HepG2 (cell line): ENCODE data around the gene KRTAP10-4. TPM values are rescaled to one million over a fixed set of nuclear protein-coding genes. Genes with fewer than 3 reads are reported as not detected.

ENCODE experiments used
- ATAC-seq: fragments of 200-7000 bp; cut with Tn5 transposase; 3 replicates; pipeline ENCODE4 v1.9.1; 2020; ENCODE audit warnings: mild to moderate bottlenecking, moderate library complexity
- BruUV-seq: library from RNA; stranded (reverse); fragments of 400-500 nt; replicated peaks from 2 replicates; lab custom pipeline; 2021; lab: Mats Ljungman, UMichigan
- CTCF ChIA-PET: fragments of 300-600 bp; formaldehyde crosslinking; extraction: SDS; loops from one replicate; lab custom pipeline; 2021; ENCODE audit warnings: low total read pairs, inconsistent platforms, low intra/inter-chr PET ratio; lab: Yijun Ruan, JAX
- POLR2A ChIA-PET: fragments of 350-600 bp; sonication (Branson Sonifier 250); formaldehyde crosslinking; loops from one replicate; lab custom pipeline; 2020; ENCODE audit warnings: antibody characterized with exemption, inconsistent platforms; lab: Yijun Ruan, JAX
- DNase-seq: peaks from one replicate; pipeline ENCODE4 v3.0.0-alpha.2; 2015; ENCODE audit warnings: low spot score
- FAIRE-seq: peaks from 3 replicates; lab custom pipeline; 2011; peaks lifted over from hg19 to GRCh38; lab: Jason Lieb, UNC
- H2AFZ ChIP-seq: one replicate; pipeline ENCODE4 v1.6.1; 2011; ENCODE audit warnings: low read length, inconsistent platforms
- H3K27ac ChIP-seq: fragments of 300-600 bp; 3 replicates; pipeline ENCODE4 v1.8.0; 2011; ENCODE audit warnings: mixed run types, mild to moderate bottlenecking, mixed read lengths, low read length, inconsistent platforms; ENCODE audit not compliant: insufficient read depth; ENCODE audit errors: extremely low read length
- H3K27me3 ChIP-seq, 2 experiments: fragments of 200-600 bp in 1 of 2; 2 replicates in 1 of 2; 3 replicates in 1 of 2; pipeline versions ENCODE4 v1.6.0 to v1.8.0; 2011; ENCODE audit warnings: low read length in 2 of 2, mild to moderate bottlenecking in 2 of 2, moderate library complexity in 2 of 2, inconsistent platforms in 1 of 2; ENCODE audit not compliant: insufficient read depth in 2 of 2, control insufficient read depth in 1 of 2
- H3K36me3 ChIP-seq, 2 experiments: fragments of 200-600 bp in 1 of 2; replicated peaks in 1 of 2; 2 replicates in 1 of 2; 3 replicates in 1 of 2; pipeline versions ENCODE4 v1.5.1 to v1.8.0; 2011; ENCODE audit warnings: low read length in 2 of 2, inconsistent platforms in 1 of 2; ENCODE audit not compliant: insufficient read depth in 2 of 2, control insufficient read depth in 1 of 2
- H3K4me1 ChIP-seq: 2 replicates; pipeline ENCODE4 v1.5.1; 2012; ENCODE audit warnings: low read length, inconsistent platforms; ENCODE audit not compliant: insufficient read depth
- H3K4me2 ChIP-seq: 2 replicates; pipeline ENCODE4 v1.6.0; 2011; ENCODE audit warnings: low read depth, low read length, inconsistent platforms
- H3K4me3 ChIP-seq, 3 experiments: fragments of 200-600 bp in 1 of 3; sonication (generic), shearing (Covaris generic) in 1 of 3; replicated peaks in 1 of 3; 2 replicates each; pipeline ENCODE4 v1.5.1; 2011 to 2016; ENCODE audit warnings: low read length in 3 of 3, inconsistent platforms in 2 of 3, low read depth in 2 of 3, mild to moderate bottlenecking in 2 of 3, control low read depth in 1 of 3, mixed read lengths in 1 of 3; ENCODE audit not compliant: insufficient read depth in 1 of 3
- H3K79me2 ChIP-seq: one replicate; pipeline ENCODE4 v1.6.1; 2011; ENCODE audit warnings: low read length, inconsistent platforms; ENCODE audit not compliant: insufficient read depth
- H3K9ac ChIP-seq: 2 replicates; pipeline ENCODE4 v1.6.0; 2011; ENCODE audit warnings: mild to moderate bottlenecking, low read depth, low read length, inconsistent platforms; ENCODE audit not compliant: insufficient read depth
- H3K9me3 ChIP-seq: 2 replicates; pipeline ENCODE4 v1.5.1; 2012; ENCODE audit warnings: mild to moderate bottlenecking, low read length
- H4K20me1 ChIP-seq: 2 replicates; pipeline ENCODE4 v1.6.0; 2011; ENCODE audit warnings: inconsistent platforms, mild to moderate bottlenecking, low read length, moderate library complexity; ENCODE audit not compliant: insufficient read depth
- ARNT ChIP-seq: fragments of 450-650 bp; IDR thresholded peaks from 2 replicates; pipeline ENCODE4 v1.6.1; 2017
- BRD4 ChIP-seq: sonication (generic); formaldehyde crosslinking; IDR thresholded peaks from 2 replicates; pipeline ENCODE4 v1.4.0; 2020; ENCODE audit warnings: missing genetic modification reagents
- CC2D1A ChIP-seq: sonication (generic); formaldehyde crosslinking; IDR thresholded peaks from 2 replicates; pipeline ENCODE4 v1.8.1; 2023; ENCODE audit warnings: mild to moderate bottlenecking, missing genetic modification reagents
- DBP ChIP-seq: sonication (generic); formaldehyde crosslinking; IDR thresholded peaks from 2 replicates; pipeline ENCODE4 v1.4.0; 2020; ENCODE audit warnings: missing genetic modification reagents; ENCODE audit errors: not compliant biosample characterization
- GFI1 ChIP-seq: sonication (generic); formaldehyde crosslinking; IDR thresholded peaks from 2 replicates; pipeline ENCODE4 v1.5.0; 2020; ENCODE audit warnings: missing genetic modification reagents, mild to moderate bottlenecking, borderline replicate concordance
- IKZF4 ChIP-seq: sonication (generic); formaldehyde crosslinking; IDR thresholded peaks from 2 replicates; pipeline ENCODE4 v1.5.1; 2020; ENCODE audit warnings: borderline replicate concordance, mild to moderate bottlenecking, low read depth, missing genetic modification reagents; ENCODE audit errors: not compliant biosample characterization
- MED8 ChIP-seq: sonication (generic); formaldehyde crosslinking; IDR thresholded peaks from 2 replicates; pipeline ENCODE4 v1.8.1; 2023; ENCODE audit warnings: mild to moderate bottlenecking, missing genetic modification reagents; ENCODE audit not compliant: insufficient replicate concordance
- POLR2G ChIP-seq: fragments of 200-400 bp; formaldehyde crosslinking; IDR thresholded peaks from 2 replicates; pipeline ENCODE4 v1.6.1; 2018; ENCODE audit warnings: mild to moderate bottlenecking, low read depth, low read length, moderate library complexity
- RBM39 ChIP-seq: fragments of 200-400 bp; formaldehyde crosslinking; IDR thresholded peaks from one replicate; pipeline ENCODE4 v1.6.1; 2018; ENCODE audit warnings: antibody characterized with exemption, mild to moderate bottlenecking, low read depth, low read length; ENCODE audit not compliant: poor library complexity, severe bottlenecking
- RFX5 ChIP-seq: IDR thresholded peaks from 2 replicates; pipeline ENCODE4 v1.6.1; 2011; ENCODE audit warnings: low read depth, low read length, improper control_type of control experiment
- TCF7 ChIP-seq: sonication (generic); IDR thresholded peaks from 2 replicates; pipeline ENCODE4 v1.6.1; 2016; ENCODE audit warnings: antibody characterized with exemption, low read depth
- ZNF142 ChIP-seq: sonication (generic); formaldehyde crosslinking; IDR thresholded peaks from 2 replicates; pipeline ENCODE4 v1.4.0; 2020; ENCODE audit warnings: missing genetic modification reagents
- ZNF605 ChIP-seq: sonication (generic); formaldehyde crosslinking; IDR thresholded peaks from 2 replicates; pipeline ENCODE4 v1.8.0; 2022; ENCODE audit warnings: mild to moderate bottlenecking, missing genetic modification reagents
- ZNF674 ChIP-seq: sonication (generic); formaldehyde crosslinking; IDR thresholded peaks from 2 replicates; pipeline ENCODE4 v1.5.0; 2020; ENCODE audit warnings: low read depth, mild to moderate bottlenecking, missing genetic modification reagents
- ZNF766 ChIP-seq: sonication (generic); formaldehyde crosslinking; IDR thresholded peaks from 2 replicates; pipeline ENCODE4 v1.5.0; 2020; ENCODE audit warnings: missing genetic modification reagents, borderline replicate concordance
- ZNF883 ChIP-seq: sonication (generic); formaldehyde crosslinking; IDR thresholded peaks from 2 replicates; pipeline ENCODE4 v1.5.1; 2020; ENCODE audit warnings: mild to moderate bottlenecking, missing genetic modification reagents; ENCODE audit errors: not compliant biosample characterization
- WGBS: methylation state at CpG from one replicate; pipeline ENCODE4 v1.1.6; 2017; ENCODE audit warnings: low lambda C conversion rate; 5-methylcytosine and 5-hydroxymethylcytosine counted together
- in situ Hi-C: cut with HindIII; loops from 2 replicates; pipeline ENCODE4 v1.10.0; 2017; ENCODE audit warnings: low pct_unique_long_range_greater_than_20kb; ENCODE audit not compliant: extremely low pct_ligation_motif_present
- intact Hi-C: fragments of 100-400 bp; cut with micrococcal nuclease; formaldehyde crosslinking; loops from one replicate; pipeline ENCODE4 v1.10.0; 2022; ENCODE audit not compliant: unreplicated experiment
- polyA plus RNA-seq, 8 experiments: library from polyadenylated mRNA; depleted of rRNA in 3 of 8; stranded (reverse) in 7 of 8; unstranded in 1 of 8; fragments of >200 nt; fragmentation: Illumina TruSeq in 4 of 8; extraction: Trizol in 4 of 8; gene quantifications; 2 replicates each; pipeline versions ENCODE4 v1.2.1 to v1.2.3, GENCODE V29; 2011 to 2016; ENCODE audit warnings: low read depth in 4 of 8, missing spikeins in 1 of 8, mixed read lengths in 1 of 8; ENCODE audit not compliant: insufficient read depth in 1 of 8
- total RNA-seq, 5 experiments: library from RNA; depleted of rRNA; stranded (reverse); fragments of >200 nt; fragmentation: Illumina TruSeq; extraction: Trizol; gene quantifications; 2 replicates each; pipeline ENCODE4 v1.2.3, GENCODE V29; 2016; ENCODE audit warnings: low read depth in 1 of 5

The KRTAP10-4 gene
- total and polyA plus RNA-seq, 2 of the 13 experiments (the other 11 are each of a cell fraction or from before 2014, with no cell fraction given) = not detected

GRCh38 chr21:44585892-44586291 lies 12.4 kb downstream of the KRTAP10-4 start (continued):
- TF ChIP-seq ZNF142 (CRISPR knock-in tag) (no peak), ZNF766 (CRISPR knock-in tag) (no peak), GFI1 (CRISPR knock-in tag) (no peak)

- POLR2A ChIA-PET = no interaction called here
- Histone ChIP-seq H4K20me1 (no peaks in the 10 kb centered on the region), H3K9me3 (no peaks in the 10 kb centered on the region), H3K9ac (no peak overlapping the region), H3K4me1 (peaks cover 35% of the 10 kb centered on the region), H3K36me3 (no peaks in the 10 kb centered on the region), H3K4me3 (no peak overlapping the region), H2AFZ (no peak overlapping the region), H3K79me2 (no peaks in the 10 kb centered on the region), H3K4me2 (no peak overlapping the region), H3K27me3 (peaks cover 0 to 9% of the 10 kb centered on the region in 2 experiments; a peak in 1 of 5 replicates), H3K27ac (no peak overlapping the region)
- in situ Hi-C loops (no loop called here), intact Hi-C loops (no loop called here)
- CTCF ChIA-PET = no interaction called here
- no peak for DNase-seq
- no peak for FAIRE-seq
- BruUV-seq = no TSS peak
- no peak for ATAC-seq
- 86% methylated on average over 2 of the region's 2 CpGs for WGBS
- TF ChIP-seq IKZF4 (no peak), DBP (CRISPR knock-in tag) (no peak), CC2D1A (CRISPR knock-in tag) (no peak), BRD4 (no peak), TCF7 (no peak), ZNF605 (CRISPR knock-in tag) (no peak), ZNF674 (CRISPR knock-in tag) (no peak), RBM39 (no peak), RFX5 (no peak), MED8 (CRISPR knock-in tag) (no peak), ARNT (no peak), POLR2G (no peak), ZNF883 (CRISPR knock-in tag) (no peak)
Measured at GRCh38 chr21:44589094-44589493, 15.6 kb downstream of the KRTAP10-4 start.
